NCI-H146 treated with DMSO at 0.1 percent for 48 hours (cell line): Measurements from ENCODE around the gene PCK1.

Source experiments
- DNase-seq: peaks from one replicate; lab custom pipeline; 2025; ENCODE audit not compliant: unreplicated experiment; lab: John Stamatoyannopoulos, UW

Gene PCK1

DNA sequence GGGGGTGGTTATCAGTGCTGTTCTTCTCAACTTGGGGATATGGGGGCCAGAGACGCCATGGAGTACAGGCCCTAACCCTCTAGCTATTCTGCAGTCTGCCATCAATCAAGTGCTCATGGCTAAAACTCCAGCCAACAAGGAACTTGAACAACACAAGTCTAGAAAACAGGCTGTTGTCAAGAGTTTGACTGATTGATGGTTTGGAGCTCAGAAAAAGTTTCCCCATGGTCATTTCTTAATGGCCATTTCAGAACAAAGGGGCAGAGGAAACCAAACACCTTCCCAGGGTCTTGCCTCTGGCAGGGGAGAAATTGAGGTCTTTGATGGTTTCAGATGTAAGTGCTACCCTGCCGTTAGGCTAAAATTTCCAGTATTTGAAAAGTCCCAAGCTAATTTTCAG is 15.1 kb downstream of the PCK1 start:
- DNase-seq, result no peak

DNA sequence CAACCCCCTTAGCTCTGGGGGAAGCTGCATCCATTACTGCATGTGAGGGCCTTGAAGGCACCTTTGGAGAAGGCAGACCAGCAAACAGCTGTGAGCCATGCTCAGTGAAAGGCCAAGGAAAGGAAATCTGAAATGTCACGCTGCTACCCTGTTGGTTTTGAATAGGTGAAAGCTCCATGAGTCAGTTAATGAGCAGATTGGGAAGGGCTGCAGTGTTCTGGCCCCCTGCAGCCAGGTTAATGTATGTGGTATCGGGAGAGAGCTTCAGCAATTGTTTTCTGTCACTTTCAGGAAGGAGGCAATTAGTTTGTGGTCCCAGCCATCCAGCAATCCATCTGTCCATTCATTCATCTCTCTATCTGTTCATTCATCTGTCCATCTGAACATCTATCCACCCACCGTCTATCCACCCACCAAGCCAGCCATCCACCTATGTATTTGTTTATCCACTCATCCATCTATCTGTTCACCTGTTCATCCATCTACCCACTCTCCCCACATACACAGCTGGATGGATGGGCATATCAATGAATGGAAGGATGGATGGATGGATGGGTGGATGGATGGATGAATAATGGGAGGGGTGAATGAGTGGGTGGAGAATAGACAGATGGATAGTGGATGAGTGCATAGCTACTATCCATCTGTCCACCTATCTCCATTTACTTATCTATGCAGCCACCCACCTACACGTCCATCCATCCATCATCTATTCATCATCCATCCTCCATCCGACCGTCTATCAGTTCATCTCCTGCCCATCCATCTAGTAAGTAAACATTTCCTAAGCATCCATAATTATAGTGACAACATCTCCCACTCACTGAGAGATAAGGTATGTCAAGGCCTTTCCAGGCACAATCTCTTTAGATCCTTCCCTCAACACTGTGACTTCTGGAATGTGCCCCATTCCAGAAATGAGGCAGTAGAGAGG is 16.0 kb downstream of the PCK1 start:
- peak; percentile 95 for DNase-seq

DNA sequence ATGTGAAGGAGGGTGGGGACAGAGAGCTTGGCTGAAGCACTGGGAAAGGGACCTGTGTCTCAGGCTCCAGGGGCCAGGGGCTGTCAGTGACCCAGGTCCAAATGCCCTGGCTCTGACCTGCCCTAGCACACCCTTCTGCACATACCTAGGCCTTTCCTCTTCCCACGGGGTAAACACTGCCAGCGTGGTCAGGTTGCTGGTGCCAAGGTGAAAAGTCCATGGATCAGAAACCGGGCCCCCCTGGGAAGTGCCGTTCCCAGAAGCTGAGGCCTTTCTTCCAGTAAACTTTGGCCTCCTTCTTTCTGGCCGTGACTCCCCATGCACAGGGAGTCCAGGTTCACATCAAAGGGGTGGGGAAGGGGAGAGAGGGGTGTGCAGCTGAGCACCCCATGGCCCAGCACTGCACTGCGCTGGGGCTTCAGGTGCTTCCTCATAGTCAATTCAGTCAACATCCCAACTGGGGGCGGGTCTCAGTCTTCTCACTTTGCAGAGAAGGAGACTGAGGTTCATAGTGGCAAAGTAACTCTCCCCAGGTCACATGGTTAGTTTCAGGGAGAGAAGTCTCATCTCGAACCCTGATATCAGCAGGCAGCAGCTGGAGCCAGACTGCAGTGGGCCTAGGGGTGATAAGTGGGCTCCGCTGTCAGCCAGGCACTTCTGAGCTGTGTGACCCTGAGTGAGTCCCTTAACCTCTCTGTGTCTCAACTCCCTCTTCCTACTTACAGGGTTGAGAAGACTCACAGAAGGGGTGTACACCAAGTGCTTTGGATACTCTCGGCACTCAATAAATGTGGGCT is 17.0 kb downstream of the PCK1 start:
- DNase-seq, result no peak

DNA sequence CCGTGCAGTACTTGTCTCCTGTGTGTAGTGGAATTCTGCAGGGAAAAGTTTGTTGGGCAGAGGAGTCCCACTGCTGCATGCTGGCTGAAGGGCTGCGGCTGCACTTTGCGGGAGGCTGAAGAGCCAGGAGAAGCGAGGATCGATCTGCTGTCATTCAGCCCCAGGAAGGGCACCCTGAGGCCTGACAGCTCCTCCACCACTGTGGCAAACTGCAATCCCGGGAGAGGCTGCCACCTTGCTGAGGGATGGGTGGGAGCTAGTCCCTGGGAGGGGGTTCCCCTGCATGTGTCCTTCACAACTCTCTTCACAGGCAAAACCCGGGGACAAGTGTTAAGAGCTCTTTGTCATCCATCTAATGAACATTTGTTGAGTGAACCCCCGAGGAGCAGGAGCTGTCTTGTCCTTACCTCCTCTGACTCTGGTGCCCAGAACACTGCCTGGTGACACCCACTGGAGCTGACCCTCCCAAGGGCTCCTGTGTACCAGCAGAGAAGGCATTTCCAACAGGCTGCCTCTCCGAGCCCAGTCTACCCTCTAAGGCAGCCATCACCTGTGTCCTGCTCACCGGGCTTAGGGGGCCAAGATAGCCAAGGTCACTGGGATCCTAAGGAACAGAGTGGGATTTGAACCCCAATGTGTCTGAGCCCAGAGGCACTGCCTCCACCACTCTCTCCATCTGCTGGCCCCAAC is 17.7 kb downstream of the PCK1 start:
- no peak for DNase-seq

DNA sequence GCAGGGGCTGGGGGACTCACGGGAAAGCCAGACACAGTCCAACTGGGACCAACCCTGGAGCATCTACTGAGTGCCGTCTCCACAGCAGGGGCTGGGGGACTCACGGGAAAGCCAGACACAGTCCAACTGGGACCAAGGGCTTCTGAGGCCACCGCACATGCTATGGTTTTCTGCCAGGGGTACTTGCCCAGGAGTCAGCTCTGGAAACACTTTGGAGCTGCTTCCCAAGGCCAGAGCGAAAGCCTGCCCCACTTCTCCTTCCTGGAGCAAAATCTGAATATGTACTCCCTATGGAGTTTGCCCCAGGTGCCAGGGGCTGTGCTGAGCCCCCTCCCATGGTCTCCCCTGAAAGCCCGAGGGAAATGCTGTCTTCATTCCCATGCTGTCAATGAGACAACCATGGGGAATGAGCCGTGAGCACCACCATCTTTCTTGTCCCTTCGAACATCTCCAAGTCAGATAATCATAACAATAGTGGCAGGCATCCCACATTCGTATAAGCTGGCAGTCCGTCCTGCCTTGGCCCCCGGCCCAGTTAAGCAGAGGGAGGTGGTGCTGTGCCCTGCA is 18.5 kb downstream of the PCK1 start:
- DNase-seq, result no peak

DNA sequence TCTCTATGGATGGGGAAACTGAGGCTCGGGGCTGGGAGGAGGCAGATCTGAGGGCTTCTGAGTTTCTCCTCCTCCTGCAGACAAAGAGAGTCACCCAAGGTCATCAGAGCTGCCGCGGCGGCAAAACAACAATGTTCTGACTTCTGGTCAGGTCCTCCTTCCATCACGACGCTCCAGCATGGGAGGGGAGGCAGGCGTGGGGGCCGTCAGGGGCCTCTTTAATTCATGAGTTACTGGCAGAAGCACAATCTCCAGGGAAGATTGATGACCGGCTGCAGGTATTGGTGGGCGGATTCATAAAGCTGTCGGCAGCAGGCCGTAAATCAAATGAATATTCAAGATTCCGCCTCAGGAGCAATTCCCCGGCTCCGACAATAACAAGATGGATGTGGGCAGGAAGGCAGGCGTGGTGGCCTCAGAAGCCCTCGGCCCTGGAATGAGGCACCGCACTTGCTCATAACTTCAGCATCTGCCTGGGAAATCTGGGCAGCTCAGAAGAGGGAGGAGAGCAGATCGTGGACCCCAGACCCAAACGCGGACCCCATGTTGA is 19.1 kb downstream of the PCK1 start:
- DNase-seq, result no peak

DNA sequence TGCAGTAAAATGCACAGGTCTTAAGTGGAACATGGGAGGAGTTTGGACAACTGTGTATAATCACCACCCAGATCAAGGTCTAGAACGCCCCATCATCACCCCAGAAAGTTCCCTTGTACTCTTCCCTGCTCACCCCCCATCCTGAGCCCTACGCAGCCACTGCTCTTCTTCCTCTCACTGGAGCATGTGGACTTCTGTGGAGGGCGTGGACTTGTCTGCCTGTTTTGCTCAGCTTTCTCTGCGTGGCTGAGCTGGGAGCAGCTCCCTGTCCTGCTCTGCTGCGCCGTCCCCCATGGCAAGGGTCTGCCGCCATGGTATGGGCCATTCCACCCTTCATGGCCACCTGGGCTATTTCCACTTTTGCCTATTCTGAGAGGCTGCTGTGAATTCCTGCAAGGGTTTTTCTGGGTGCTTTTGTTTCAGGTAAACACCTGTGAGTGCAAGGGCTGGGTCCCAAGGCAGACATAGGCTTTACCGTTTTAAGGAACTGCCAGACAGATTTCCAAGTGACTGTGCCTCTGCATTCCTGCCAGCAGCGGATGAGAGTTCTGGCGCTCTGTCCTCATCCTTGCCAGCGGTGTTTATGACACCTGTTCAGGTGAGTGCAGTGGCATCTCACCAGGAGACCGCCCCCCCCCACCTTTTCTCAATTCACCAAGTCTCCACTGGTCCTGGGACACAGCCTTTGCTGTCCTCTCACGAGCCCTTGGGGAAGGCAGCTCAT is 19.7 kb downstream of the PCK1 start:
- no peak for DNase-seq

DNA sequence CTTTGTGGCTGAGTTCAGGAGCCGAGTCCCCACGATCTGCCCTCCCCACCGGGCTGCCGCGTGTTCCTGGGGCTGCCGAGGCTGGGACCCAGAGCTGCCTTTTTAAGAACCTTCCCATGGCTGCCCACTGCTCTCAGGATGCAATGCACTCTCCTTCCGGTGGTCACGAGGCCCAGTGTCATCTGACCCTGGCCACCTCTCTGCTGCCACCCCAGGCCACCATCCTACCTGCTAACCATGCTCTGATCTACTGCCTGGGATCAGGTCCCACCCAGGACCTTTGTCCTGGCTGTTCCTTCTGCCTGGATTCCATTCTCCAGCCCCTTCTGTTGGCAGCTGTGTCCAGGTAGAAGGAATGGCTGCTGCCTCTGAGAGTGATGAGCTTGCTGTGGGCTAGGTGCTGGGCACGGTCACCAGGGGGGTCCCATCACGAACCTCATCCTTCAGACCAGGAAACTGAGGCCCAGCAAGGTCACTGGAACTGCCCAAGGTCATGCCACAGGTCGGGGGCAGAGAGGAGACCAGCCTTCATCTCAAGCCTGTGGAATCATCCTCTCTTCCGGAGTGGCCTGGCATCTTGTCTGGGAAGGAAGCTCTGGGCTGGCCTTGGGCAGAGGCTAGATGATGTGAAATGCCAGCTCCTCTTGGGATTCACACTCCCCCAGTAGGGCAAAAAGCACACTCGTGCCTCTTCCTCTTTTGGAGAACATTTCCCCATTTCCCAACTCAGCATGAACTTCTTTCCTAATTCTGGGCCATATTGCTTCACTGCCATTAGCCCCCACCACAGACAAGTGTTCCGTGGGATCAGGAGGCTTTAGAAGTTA is 20.5 kb downstream of the PCK1 start:
- DNase-seq, result no peak

DNA sequence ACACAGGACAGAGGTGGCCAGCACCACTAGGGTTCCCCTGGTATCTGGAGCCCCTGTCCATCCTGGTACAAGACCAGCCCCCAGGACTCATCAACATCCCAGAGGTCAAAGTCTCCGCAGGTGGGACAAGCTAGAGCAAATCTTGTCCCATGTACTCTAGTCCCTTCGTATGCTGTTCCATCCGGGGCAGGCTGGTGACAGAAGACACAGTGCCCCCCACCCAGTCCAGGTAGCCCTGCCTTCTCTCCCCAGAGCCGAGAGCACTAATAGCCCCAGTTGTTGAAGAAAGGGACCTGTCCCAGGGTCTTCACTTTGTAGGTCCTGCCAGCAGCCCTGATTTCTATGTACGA is 21.1 kb downstream of the PCK1 start:
- DNase-seq, result no peak

DNA sequence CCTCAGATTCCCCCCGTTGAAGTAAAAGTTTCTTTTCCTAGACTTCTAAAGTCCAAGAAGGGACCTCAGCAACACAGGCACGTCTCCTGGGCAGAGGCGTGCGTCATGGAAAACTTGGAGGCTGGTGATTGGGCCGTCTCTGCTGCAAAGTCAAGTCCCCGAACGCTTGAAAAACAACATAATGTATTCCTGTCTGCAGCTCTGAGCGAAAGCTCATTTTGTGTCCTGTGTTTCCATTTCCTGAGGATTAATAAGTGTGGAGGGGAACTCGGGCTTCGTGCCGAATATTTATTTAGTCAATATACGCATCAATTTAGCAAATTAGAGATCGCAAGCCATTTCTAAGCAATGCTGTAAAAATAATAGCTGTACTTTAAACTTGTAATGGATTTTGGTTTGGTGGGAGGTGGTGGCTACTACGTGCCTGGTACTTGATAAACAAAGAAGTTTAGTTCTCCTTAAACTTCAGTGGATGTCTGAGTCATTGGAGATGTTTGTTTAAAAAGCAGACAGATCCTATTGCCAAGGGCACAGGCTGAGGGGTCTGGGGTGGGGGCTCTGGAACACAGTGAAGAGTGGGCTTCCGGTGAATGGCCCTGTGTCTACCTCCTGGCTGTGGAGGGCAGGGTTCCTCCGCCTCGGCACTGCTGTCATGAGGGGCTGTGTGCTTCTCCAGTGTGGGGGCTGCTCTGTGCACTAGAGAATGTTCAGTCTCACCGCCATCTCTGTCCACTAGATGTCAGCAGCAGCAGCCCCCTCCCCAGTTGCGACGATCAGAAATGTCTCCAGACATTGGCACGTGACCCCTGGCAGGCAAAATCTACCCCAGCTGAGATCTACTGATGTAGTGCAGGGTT is 21.8 kb downstream of the PCK1 start:
- DNase-seq, result peak; percentile 8

DNA sequence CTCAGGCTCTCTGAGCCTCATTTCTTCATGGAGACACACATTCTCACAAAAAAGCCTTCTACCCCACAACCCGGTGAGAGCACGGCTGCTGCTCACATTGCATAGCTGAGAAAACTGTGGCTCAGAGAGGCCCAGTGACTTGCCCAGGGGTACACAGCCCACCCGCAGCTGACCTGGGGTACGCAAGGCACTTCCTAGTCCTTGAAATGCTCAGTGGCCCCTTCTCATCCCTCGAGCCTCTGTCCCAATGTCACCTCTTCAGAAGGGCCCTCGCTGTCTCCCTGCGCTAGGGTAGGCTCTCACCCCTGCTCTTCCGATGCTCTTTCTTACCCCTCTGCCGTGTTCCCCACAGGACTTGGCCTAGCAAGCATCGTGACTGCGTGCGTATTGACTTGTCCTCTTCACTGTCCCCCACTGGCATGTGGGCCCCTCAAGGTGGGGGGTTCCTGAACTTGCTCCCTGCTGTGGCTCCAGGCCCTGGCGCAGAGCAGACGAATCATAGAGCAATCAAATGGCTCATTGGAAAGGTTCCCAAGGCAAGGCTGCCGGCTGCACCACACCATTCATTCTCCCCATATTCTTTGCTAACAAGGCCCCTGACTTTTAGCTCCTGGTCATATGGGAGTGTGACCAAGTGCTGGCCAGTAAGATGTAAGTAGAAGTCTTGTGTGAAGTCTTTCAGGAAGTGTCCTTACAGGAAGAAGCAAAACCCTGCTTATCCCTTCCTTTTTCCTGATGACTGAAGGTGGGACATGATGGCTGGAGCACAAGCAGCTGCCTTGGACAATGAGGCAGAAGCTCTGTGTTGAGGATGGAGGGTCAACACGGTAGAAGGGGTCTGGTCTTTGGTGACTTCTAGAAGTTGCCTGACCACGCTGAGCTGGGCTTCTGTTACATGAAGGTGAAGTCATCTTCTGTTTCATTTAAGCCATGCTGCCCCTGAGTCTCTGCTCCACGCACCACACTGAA is 22.7 kb downstream of the PCK1 start:
- no peak for DNase-seq

DNA sequence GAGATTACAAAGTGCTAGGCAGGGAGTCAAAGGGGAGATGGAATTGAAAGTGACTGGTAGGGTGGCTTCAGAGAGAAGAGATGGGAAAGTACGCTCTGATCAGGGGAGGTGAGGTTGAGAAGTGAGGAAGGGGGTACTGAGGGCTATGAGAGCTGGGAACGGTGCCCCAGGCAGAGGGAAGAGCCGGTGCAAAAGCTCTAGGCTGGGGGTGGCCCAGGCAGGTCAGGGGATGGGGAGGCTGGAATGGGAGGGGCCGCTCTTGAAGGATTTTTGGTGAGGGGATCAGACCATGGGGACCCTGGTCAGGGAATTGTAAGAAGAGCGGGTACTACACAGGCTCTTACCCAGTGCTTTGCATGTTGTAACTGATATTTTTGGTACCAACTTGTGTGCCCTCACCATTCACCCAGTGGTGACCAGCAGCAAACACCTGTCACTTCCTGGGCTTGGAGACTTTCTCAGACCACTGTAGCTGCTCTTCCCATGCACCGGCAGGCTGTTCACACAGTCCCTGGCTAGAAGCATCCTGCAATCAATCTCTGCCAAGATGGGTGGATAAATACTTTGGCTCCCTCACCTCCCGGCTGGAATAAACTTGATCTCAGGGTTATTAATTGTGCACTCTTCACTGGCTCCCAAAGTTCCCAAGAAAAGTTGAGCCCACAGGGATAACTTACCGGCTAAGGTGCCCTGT is 24.0 kb downstream of the PCK1 start:
- peak; percentile 31 for DNase-seq

DNA sequence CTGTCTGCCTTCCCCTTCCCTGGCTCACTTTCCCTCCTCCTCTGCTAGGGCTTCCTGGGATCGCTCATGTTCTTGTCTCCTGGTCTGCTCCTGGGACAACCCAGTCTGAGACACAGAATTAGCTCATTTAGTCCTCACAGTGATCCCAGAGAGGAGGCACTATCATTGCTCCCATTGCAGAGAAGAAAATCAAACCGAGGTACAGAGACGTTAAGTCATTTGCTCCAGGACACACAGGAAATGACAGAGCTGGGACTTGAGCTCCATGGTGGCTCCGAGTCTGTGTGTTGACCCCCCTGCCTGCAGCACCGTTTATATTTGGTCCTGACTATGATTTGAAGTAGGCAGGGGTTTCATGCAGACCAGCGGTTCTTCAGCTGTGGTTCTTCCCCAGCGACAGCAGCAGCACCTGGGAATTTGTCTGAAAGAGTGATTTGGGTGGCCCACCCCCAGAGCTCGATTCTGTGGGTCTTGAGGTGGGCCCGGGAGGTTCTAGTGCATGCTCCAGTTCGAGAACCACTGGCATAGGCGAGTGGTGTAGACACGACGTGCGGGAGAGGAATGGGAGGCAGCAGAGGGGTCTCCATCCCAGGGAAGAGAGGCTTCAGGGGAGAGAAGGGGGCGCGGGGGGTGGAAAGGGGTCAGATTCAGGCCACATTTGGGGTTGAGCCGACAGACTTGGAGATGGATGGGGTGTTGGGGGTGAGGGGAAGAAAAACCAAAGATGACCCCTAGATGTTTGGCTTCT is 24.7 kb downstream of the PCK1 start:
- no peak for DNase-seq

DNA sequence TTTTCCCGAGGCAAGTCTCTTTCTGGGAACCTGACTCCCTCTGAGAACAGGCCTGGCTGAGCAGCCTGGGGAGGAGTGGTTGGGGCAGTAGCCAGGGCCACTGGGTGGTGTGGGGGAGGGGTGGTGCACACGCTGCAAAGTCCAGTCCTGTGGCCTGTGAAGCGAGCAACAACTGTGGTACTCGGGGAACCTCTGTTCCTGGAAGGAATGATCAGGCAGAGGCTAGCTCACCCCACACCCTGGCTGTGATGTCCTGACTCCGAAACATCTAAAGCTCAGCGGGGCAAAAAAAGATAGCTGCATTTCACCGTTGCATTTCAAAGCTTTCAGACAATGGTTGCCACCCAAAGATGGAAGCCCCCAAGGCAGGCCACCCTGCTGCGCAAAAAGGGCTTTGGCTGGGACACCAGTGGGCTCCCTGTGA is 25.5 kb downstream of the PCK1 start:
- no peak for DNase-seq

DNA sequence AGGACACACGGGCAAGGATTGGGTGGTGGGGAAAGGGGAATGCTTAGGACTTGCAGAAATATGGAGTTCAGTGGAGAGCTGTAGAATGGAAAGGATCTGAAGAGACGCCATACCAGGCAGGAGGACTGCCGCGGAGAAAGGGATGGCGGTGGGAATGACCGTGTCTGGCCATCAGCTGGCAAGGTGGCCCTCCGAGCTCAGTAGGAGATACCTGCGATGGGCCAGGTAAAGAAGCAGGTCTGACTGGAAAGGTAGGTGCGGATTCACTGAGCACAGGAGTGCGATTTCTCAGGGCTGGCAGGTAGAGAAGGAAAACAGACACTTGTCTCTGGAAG is 26.0 kb downstream of the PCK1 start:
- DNase-seq, result no peak

DNA sequence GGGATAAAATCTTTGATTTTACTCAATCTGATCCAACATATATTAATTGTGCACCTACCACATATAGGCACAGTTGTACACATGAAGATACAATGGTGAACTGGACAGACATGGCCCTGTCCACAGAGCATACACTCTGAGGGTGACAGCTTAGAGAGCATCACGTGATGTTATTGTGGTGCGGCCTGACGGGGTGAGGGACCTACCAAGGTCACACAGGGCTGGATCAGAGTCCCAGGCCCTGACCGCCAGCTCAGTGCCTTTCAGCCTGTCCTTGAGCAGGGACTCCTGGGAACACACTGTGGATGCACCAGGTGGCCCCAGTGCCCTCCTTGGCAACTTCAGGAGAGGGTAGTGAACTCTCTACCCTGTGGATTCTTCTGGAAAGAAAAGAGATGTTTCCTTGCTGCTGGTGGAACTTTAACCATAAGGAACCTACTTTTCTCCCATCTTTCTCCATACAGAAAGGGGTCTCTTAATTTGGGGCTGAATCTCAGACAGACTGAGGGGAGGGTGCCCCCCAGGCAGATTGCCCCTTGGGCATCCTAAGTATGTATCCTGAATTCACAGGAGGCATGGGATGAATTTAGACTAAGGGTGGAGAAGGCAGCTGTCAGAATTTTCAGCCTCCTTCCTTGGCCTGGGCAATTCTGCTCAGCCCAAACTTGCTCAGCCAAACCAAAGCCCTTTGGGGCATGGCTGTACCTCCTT is 26.5 kb downstream of the PCK1 start:
- DNase-seq, result no peak
